B cell (primary cell): ENCODE measurements around the gene MKS1. TPM values are rescaled to one million over a fixed set of nuclear protein-coding genes. Genes with fewer than 3 reads are reported as not detected.

Experiments
- ATAC-seq: fragments of 200-7000 bp; cut with Tn5 transposase; one replicate; pipeline ENCODE4 v1.10.0; 2021; ENCODE audit warnings: low read depth, mild to moderate bottlenecking, moderate number of reproducible peaks, moderate library complexity
- CTCF ChIA-PET: fragments of 350-600 bp; sonication (Branson Sonifier 250); formaldehyde crosslinking; loops from one replicate; lab custom pipeline; 2021; ENCODE audit warnings: antibody characterized with exemption, inconsistent platforms; lab: Charles Lee
- POLR2A ChIA-PET: fragments of 350-600 bp; sonication (Branson Sonifier 250); formaldehyde crosslinking; loops from one replicate; lab custom pipeline; 2021; ENCODE audit warnings: antibody characterized with exemption; lab: Charles Lee
- DNase-seq: peaks from one replicate; pipeline ENCODE4 v3.0.0; 2013
- H2AFZ ChIP-seq: 2 replicates; pipeline ENCODE4 v1.6.1; 2012; ENCODE audit warnings: mild to moderate bottlenecking, low read depth, low read length; ENCODE audit not compliant: insufficient read depth, poor library complexity, severe bottlenecking
- H3K27ac ChIP-seq, 2 donors: 1 replicate in 1 of 2; 2 replicates in 1 of 2; pipeline ENCODE4 v1.5.1; 2012 to 2013; ENCODE audit warnings: low read length in 2 of 2, mild to moderate bottlenecking in 2 of 2, moderate library complexity in 1 of 2
- H3K27me3 ChIP-seq, 4 experiments: fragments of 200-600 bp in 1 of 4; sonication (generic) in 1 of 4; replicated peaks in 1 of 4; 1 replicate in 2 of 4; 2 replicates in 2 of 4; pipeline versions ENCODE4 v1.6.1 to v1.7.0; 2013 to 2016; ENCODE audit warnings: low read length in 3 of 4, mild to moderate bottlenecking in 2 of 4, mixed read lengths in 1 of 4, moderate library complexity in 1 of 4; ENCODE audit not compliant: insufficient read depth in 4 of 4, control insufficient read depth in 3 of 4; ENCODE audit errors: control extremely low read depth in 1 of 4
- H3K36me3 ChIP-seq, 2 experiments: replicated peaks in 1 of 2; 1 replicate in 1 of 2; 2 replicates in 1 of 2; pipeline versions ENCODE4 v1.6.1 to v1.7.1; 2013; ENCODE audit warnings: low read length in 1 of 2; ENCODE audit not compliant: insufficient read depth in 2 of 2, control insufficient read depth in 1 of 2; ENCODE audit errors: control extremely low read depth in 1 of 2, extremely low read depth in 1 of 2
- H3K4me1 ChIP-seq, 2 donors: fragments of 200-600 bp in 1 of 2; sonication (generic) in 1 of 2; 1 replicate in 1 of 2; 2 replicates in 1 of 2; pipeline versions ENCODE4 v1.5.1 to v1.6.1; 2013 to 2017; ENCODE audit warnings: low read length in 2 of 2; ENCODE audit not compliant: control insufficient read depth in 2 of 2, insufficient read depth in 2 of 2
- H3K4me2 ChIP-seq: replicated peaks from 2 replicates; pipeline ENCODE3; 2012; ENCODE audit warnings: mild to moderate bottlenecking, low read depth, low read length; ENCODE audit not compliant: poor library complexity, severe bottlenecking
- H3K4me3 ChIP-seq, 5 experiments: fragments of 200-600 bp in 1 of 5; sonication (generic) in 1 of 5; 1 replicate in 3 of 5; 2 replicates in 2 of 5; pipeline versions ENCODE4 v1.5.1 to v1.7.0; 2011 to 2016; ENCODE audit warnings: low read length in 4 of 5, mild to moderate bottlenecking in 4 of 5, low read depth in 2 of 5, control low read depth in 1 of 5, moderate library complexity in 1 of 5; ENCODE audit not compliant: insufficient read depth in 1 of 5; ENCODE audit errors: control extremely low read depth in 1 of 5, extremely low read depth in 1 of 5
- H3K79me2 ChIP-seq: fragments of 200-600 bp; sonication (generic); one replicate; pipeline ENCODE4 v1.6.0; 2016; ENCODE audit warnings: low read length; ENCODE audit not compliant: control insufficient read depth, insufficient read depth
- H3K9ac ChIP-seq: fragments of 200-600 bp; sonication (generic); 2 replicates; pipeline ENCODE4 v1.6.1; 2017; ENCODE audit warnings: mild to moderate bottlenecking, low read length, moderate library complexity
- H3K9me3 ChIP-seq, 3 donors: one replicate each; pipeline versions ENCODE4 v1.6.1 to v1.7.1; 2013; ENCODE audit warnings: low read length in 2 of 3; ENCODE audit not compliant: control insufficient read depth in 2 of 3, insufficient read depth in 1 of 3; ENCODE audit errors: control extremely low read depth in 1 of 3
- H4K20me1 ChIP-seq: 2 replicates; pipeline ENCODE4 v1.6.0; 2012; ENCODE audit warnings: mild to moderate bottlenecking, low read length; ENCODE audit not compliant: insufficient read depth, control insufficient read depth, poor library complexity, severe bottlenecking
- H3K27ac Mint-ChIP-seq: one replicate; pipeline ENCODE4 v1.8.0; 2021; ENCODE audit warnings: mixed read lengths
- H3K27me3 Mint-ChIP-seq: one replicate; pipeline ENCODE4 v1.8.0; 2021; ENCODE audit warnings: mixed read lengths
- H3K4me1 Mint-ChIP-seq: one replicate; pipeline ENCODE4 v1.8.0; 2021; ENCODE audit warnings: mixed read lengths
- H3K4me3 Mint-ChIP-seq: one replicate; pipeline ENCODE4 v1.8.0; 2021; ENCODE audit warnings: mixed read lengths
- H3K9me3 Mint-ChIP-seq: one replicate; pipeline ENCODE4 v1.8.0; 2022; ENCODE audit warnings: mixed read lengths; ENCODE audit not compliant: insufficient read depth
- CTCF ChIP-seq: fragments of 200-600 bp; IDR thresholded peaks from one replicate; pipeline ENCODE4 v1.8.0; 2022; ENCODE audit warnings: antibody characterized with exemption, mild to moderate bottlenecking
- EZH2 ChIP-seq: IDR thresholded peaks from 2 replicates; pipeline ENCODE4 v1.6.1; 2012; ENCODE audit warnings: borderline replicate concordance, low read depth, mild to moderate bottlenecking, moderate library complexity, low read length; ENCODE audit not compliant: insufficient read depth, poor library complexity, severe bottlenecking
- WGBS: methylation state at CpG from one replicate; pipeline ENCODE4 v1.1.5; 2013; ENCODE audit warnings: missing lambda C conversion rate; ENCODE audit not compliant: insufficient coverage; 5-methylcytosine and 5-hydroxymethylcytosine counted together
- intact Hi-C: fragments of 100-400 bp; cut with micrococcal nuclease; formaldehyde crosslinking; loops from one replicate; pipeline ENCODE4 v1.10.0; 2022
- polyA plus RNA-seq: library from polyadenylated mRNA; depleted of rRNA; stranded (reverse); fragments of >200 nt; gene quantifications from 2 replicates; pipeline ENCODE4 v1.2.3, GENCODE V29; 2012
- total RNA-seq, 2 donors: library from RNA; stranded (reverse); fragments of 120-200 nt in 1 of 2; gene quantifications; 1 replicate in 1 of 2; 2 replicates in 1 of 2; pipeline versions ENCODE4 v1.2.3 to v1.2.4, GENCODE V29; 2013 to 2022

MKS1 gene
- total and polyA plus RNA-seq, 2 donors (not counting 1 experiment from before 2014, with no cell fraction given), result 8.3 to 19.6 TPM

- Histone ChIP-seq H3K4me1 (peaks cover 0 to 3% of the 10 kb centered on the region in 2 donors), H3K4me2 (no peak overlapping the region), H3K27me3 (peaks cover 0 to 10% (median 4%) of the 10 kb centered on the region in 4 experiments), H2AFZ (no peak overlapping the region), H3K79me2 (no peaks in the 10 kb centered on the region), H3K9ac (no peak overlapping the region), H3K27ac (no peak overlapping the region), H4K20me1 (no peaks in the 10 kb centered on the region), H3K9me3 (no peaks in the 10 kb centered on the region), H3K4me3 (no peak overlapping the region), H3K36me3 (no peaks in the 10 kb centered on the region)
- no peaks in the 10 kb centered on the region for H3K9me3 Mint-ChIP-seq
- DNase-seq (no peak), ATAC-seq (no peak)
- intact Hi-C loops, result no loop called here
- 55% methylated on average over 2 of the region's 3 CpGs for WGBS
- ChIA-PET CTCF (interaction anchor here (0.6 to 0.7 kb wide), 2 partner anchors 127 to 136 kb away, joined by 3 to 5 read pairs; no protein-coding TSS in a partner anchor), POLR2A (no interaction called here)
- TF ChIP-seq EZH2 (no peak), CTCF (no peak)
- H3K27me3 Mint-ChIP-seq, result peaks cover 33% of the 10 kb centered on the region
- no peak overlapping the region for H3K27ac Mint-ChIP-seq
- H3K4me3 Mint-ChIP-seq, result no peak overlapping the region
- H3K4me1 Mint-ChIP-seq, result peaks cover 3% of the 10 kb centered on the region
Observed at GRCh38 chr17:58174871-58175270, 44.2 kb downstream of the MKS1 start.

- Histone ChIP-seq H2AFZ (no peak overlapping the region), H3K36me3 (no peaks in the 10 kb centered on the region), H3K4me1 (peaks cover 0 to 3% of the 10 kb centered on the region in 2 donors), H3K4me3 (no peak overlapping the region), H3K9me3 (peaks cover 0 to 3% (median 0%) of the 10 kb centered on the region in 3 donors), H3K27me3 (peaks cover 0 to 17% (median 5%) of the 10 kb centered on the region in 4 experiments), H3K79me2 (no peaks in the 10 kb centered on the region), H3K9ac (no peak overlapping the region), H3K27ac (no peak overlapping the region), H4K20me1 (no peaks in the 10 kb centered on the region), H3K4me2 (no peak overlapping the region)
- 40% methylated on average over 2 of the region's 2 CpGs for WGBS
- DNase-seq, result peak; percentile 37
- H3K4me1 Mint-ChIP-seq, result peaks cover 3% of the 10 kb centered on the region
- no peak overlapping the region for H3K27ac Mint-ChIP-seq
- ChIA-PET CTCF (interaction anchor here (1.4 kb wide), 1 partner anchor 27 kb away, joined by 5 read pairs; no protein-coding TSS in a partner anchor), POLR2A (no interaction called here)
- ATAC-seq, result no peak
- H3K27me3 Mint-ChIP-seq, result peaks cover 41% of the 10 kb centered on the region
- intact Hi-C loops, result no loop called here
- TF ChIP-seq EZH2 (no peak), CTCF (peak; percentile 31)
- H3K4me3 Mint-ChIP-seq, result no peak overlapping the region
- no peaks in the 10 kb centered on the region for H3K9me3 Mint-ChIP-seq
Observed at GRCh38 chr17:58172369-58173071, 46.5 kb downstream of the MKS1 start.
